Ishikawa (cell line): Measurements from ENCODE around the gene NFIB.

Experiments
- CEBPB ChIP-seq: IDR thresholded peaks from 2 replicates; pipeline ENCODE4 v1.6.1; 2012
- CREB1 ChIP-seq: IDR thresholded peaks from 2 replicates; pipeline ENCODE4 v1.6.1; 2012; ENCODE audit warnings: low read depth
- EGR1 ChIP-seq: IDR thresholded peaks from 2 replicates; pipeline ENCODE4 v1.6.1; 2012
- EP300 ChIP-seq: IDR thresholded peaks from 2 replicates; pipeline ENCODE4 v1.6.1; 2012; ENCODE audit warnings: borderline replicate concordance
- NFIC ChIP-seq: IDR thresholded peaks from 2 replicates; pipeline ENCODE4 v1.6.1; 2012
- RAD21 ChIP-seq: IDR thresholded peaks from 2 replicates; pipeline ENCODE4 v1.6.1; 2012; ENCODE audit warnings: low read depth
- TAF1 ChIP-seq: IDR thresholded peaks from 2 replicates; pipeline ENCODE4 v1.6.1; 2012; ENCODE audit warnings: low read depth, mild to moderate bottlenecking
- TCF12 ChIP-seq: IDR thresholded peaks from 2 replicates; pipeline ENCODE4 v1.6.1; 2012; ENCODE audit warnings: low read depth
- TEAD4 ChIP-seq: IDR thresholded peaks from 2 replicates; pipeline ENCODE4 v1.6.1; 2012
- YY1 ChIP-seq: IDR thresholded peaks from 2 replicates; pipeline ENCODE4 v1.6.1; 2012; ENCODE audit warnings: low read depth
- TF ChIP-seq, protein P1 (sequence below): IDR thresholded peaks from 2 replicates; pipeline ENCODE4 v1.6.1; 2012
- TF ChIP-seq, protein P2 (sequence below): IDR thresholded peaks from 2 replicates; pipeline ENCODE4 v1.6.1; 2012; ENCODE audit warnings: low read depth, mild to moderate bottlenecking

DNA sequence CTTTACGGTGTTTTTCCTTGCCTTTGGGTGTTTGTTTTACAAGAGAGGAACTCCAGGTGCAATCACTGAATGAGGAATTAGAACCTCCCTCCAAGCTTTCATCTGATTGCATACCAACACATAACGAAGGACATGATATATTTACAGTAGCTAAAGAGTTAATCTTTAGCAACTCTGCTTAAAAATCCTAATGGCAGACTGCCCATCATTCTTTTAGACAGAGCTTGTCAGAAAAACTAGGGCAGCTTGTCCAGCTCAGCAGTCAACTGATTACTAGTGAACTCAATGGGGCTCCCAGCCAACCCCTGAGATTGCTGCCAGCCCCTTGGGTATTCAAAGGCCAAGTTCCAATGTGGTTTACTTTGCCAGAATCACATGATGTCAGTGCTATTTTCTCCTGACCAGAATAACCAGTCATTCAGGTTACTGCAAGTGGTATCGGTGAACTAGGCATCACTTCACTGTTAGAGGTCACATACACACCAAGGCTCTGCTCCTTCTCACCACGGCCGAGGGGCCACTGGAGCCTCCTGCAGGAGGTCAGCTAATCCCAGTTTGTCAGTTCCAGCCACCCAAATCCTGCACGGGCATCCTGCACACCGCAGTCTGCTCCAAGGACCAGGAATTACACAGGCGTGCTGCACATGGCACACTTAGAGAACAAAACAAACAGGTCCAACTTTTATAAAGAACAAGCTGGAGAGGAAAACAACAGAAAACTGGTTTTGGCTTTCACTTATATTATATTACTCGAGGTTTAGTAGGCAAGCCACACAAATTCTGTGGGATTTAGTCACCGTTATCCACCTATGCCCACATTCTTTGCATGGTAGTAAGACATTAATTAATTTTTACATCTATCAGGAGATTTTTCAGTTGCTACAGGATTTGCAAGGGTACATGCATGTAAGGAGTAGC lies 62.5 kb downstream of the NFIB start:
- peak; percentile 64 for TF ChIP-seq TAF1
- peak; percentile 67; the same call in 1 of the 2 replicates for TF ChIP-seq YY1
- peak; percentile 38; the same call in 1 of the 2 replicates for TF ChIP-seq CREB1
- peak; percentile 85 for TF ChIP-seq EP300
- TF ChIP-seq RAD21: no peak; the same call in 1 of the 2 replicates
- TF ChIP-seq, protein P1, sequence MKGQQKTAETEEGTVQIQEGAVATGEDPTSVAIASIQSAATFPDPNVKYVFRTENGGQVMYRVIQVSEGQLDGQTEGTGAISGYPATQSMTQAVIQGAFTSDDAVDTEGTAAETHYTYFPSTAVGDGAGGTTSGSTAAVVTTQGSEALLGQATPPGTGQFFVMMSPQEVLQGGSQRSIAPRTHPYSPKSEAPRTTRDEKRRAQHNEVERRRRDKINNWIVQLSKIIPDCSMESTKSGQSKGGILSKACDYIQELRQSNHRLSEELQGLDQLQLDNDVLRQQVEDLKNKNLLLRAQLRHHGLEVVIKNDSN: peak; percentile 87
- no peak for TF ChIP-seq EGR1
- TF ChIP-seq, protein P2, sequence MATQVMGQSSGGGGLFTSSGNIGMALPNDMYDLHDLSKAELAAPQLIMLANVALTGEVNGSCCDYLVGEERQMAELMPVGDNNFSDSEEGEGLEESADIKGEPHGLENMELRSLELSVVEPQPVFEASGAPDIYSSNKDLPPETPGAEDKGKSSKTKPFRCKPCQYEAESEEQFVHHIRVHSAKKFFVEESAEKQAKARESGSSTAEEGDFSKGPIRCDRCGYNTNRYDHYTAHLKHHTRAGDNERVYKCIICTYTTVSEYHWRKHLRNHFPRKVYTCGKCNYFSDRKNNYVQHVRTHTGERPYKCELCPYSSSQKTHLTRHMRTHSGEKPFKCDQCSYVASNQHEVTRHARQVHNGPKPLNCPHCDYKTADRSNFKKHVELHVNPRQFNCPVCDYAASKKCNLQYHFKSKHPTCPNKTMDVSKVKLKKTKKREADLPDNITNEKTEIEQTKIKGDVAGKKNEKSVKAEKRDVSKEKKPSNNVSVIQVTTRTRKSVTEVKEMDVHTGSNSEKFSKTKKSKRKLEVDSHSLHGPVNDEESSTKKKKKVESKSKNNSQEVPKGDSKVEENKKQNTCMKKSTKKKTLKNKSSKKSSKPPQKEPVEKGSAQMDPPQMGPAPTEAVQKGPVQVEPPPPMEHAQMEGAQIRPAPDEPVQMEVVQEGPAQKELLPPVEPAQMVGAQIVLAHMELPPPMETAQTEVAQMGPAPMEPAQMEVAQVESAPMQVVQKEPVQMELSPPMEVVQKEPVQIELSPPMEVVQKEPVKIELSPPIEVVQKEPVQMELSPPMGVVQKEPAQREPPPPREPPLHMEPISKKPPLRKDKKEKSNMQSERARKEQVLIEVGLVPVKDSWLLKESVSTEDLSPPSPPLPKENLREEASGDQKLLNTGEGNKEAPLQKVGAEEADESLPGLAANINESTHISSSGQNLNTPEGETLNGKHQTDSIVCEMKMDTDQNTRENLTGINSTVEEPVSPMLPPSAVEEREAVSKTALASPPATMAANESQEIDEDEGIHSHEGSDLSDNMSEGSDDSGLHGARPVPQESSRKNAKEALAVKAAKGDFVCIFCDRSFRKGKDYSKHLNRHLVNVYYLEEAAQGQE: no peak
- peak; percentile 97 for TF ChIP-seq NFIC
- peak; percentile 94 for TF ChIP-seq TCF12
- peak; percentile 44 for TF ChIP-seq CEBPB
- TF ChIP-seq TEAD4: peak; percentile 89
